ENCODE results near the gene KLRK1.
"Not testable (repeated sequence)": the region's sequence is repeated elsewhere in the genome, so short reads cannot be mapped to it uniquely, and the experiment has no call there.

KLRK1 gene

DNA sequence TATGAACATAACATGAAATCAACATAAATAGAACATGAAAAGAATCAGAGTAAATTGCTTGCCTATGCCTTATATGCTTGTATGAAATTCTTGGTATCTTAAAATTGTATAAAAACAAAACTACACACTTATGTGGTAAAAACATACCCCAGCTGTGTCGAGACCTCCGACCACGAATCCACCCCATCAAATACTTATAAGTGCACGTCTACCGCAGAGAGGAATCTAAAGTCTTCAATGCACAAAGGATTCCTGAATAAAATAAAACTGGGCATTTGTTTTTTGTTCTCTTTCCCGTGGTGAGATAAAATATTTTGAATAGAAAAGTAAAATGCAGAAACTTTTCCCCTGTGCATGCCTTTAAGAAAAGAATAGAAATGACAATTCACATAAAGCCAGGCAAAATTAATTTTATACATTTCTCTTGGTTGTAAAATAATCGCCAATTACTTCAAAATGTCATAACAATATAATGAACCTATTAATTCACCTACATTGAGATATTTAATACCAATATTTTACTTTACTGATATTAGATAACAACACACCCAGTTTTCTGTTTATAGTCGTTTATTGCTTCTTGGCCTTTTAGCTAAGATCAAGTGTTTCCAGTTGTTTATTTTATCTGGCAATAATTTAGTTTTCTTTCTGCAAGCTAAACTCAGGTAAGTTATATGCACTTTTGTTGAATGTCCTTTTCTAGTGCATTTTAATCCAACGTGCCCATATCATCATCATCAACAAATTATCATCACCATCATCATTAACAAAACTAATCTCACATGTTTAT, 1.0 kb downstream of the KLRK1 start:
- no peak for ATAC-seq

DNA sequence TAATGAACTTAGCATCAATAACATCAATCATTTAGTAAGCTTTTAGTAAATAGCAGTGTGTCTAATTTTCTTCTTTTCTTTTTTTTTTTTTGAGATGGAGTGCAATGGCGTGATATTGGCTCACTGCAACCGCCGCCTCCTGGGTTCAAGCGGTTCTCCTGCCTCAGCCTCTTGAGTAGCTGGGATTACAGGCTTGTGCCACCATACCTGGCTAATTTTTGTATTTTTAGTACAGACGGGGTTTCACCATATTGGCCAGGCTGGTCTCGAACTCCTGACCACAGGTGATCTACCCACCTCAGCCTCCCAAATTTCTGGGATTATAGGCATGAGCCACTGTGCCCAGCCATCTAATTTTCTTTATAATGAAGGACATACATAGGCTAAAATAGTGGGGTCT, 2.3 kb downstream of the KLRK1 start:
- not testable (repeated sequence) for ATAC-seq

DNA sequence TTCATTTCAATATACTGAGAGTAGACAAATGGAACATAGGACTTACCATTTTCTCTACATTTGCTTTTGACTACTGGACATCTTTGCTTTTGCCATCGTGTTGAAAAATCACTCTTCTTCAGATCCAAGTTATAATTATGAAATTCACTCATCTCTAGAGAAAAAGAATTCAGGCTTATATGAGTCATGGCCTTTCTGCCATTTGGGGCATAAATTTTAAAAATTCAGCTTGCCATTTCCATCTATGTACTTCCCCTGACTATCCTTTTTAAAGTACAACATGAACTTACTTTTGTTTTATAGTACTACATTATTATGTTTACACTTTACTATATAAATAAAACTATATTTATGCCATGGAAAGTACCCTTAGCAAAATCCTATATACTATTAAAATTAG, 3.0 kb downstream of the KLRK1 start:
- ATAC-seq, result no peak

DNA sequence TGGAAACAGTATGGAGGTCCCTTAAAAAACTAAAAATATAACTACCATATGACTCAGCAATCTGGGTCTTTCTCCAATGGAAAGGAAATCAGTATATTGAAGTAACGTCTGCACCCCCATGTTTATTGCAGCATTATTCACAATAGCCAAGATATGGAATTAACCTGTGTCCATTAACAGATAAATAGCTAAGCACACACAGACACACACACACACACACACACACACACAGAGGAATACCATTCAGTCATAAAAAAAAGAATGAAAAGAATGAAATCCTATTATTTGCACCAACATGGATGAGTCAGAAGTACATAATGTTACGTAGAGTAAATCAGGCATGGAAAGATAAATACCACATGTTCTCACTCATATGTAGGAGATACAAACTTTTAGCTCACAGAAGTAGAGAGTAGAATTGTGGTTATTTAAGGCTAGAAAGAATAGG, 4.7 kb downstream of the KLRK1 start:
- ATAC-seq, result no peak

DNA sequence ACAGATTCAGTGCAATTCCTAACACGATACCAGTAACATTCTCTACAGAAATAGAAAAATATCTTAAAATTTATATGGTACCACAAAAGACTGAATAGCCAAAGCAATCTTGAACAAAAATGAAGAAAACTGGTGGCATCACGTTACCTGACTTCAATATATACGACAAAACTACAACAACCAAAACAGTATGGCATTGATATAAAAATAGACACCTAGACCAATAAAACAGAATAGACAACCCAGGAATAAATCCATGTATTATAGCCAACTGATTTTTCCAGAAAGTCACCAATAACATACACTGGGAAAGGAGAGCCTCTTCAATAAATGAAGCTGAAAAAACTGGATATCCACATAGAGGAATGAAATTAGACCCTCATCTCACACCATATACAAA, 5.7 kb downstream of the KLRK1 start:
- no peak for ATAC-seq

DNA sequence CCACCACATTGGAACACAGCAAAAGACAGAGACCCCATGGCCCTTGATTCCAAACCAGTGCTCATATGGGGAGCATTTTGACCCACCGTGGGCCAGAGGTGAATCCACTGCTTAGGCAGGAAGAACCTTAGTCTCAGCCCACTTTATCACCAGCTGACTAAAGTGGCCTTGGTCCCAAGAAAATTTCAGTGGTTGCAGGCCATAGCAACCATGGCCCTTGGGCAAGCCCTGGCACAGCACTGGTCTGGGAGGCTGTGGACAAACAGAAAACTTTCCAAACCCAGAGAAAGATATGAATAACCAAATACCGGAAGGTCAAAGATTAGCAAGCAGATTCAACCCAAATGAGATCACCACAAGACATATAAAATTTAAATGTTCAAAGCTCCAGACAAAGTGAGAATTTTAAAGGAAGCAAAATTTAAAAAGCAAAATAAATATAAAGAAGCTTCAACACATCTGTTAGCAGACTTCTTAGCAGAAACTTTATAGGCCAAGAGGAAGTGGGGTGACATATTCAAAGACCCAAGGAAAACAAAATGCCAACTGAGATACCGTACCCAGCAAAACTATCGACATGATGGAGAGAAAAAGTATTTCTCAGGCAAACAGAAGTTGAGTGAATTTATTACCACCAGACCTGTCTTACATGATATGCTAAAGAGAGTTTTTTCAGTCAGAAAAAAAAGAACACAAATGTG, 7.8 kb downstream of the KLRK1 start:
- ATAC-seq, result no peak

DNA sequence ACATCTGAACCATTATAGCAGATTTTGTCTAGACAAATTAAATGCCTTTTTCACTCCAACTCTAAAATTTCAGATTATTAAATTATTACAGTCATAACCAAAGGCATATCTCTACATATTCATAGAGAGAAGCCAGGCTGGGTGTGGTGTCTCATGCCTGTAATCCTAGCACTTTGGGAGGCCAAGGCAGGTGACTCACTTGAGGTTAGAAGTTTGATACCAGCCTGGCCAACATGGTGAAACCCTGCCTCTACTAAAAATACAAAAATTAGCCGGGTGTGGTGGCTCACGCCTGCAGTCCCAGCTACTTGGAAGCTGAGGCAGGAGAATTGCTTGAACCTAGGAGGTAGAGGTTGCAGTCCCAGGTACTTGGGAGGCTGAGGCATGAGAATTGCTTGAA, 11.1 kb downstream of the KLRK1 start:
- not testable (repeated sequence) for ATAC-seq

DNA sequence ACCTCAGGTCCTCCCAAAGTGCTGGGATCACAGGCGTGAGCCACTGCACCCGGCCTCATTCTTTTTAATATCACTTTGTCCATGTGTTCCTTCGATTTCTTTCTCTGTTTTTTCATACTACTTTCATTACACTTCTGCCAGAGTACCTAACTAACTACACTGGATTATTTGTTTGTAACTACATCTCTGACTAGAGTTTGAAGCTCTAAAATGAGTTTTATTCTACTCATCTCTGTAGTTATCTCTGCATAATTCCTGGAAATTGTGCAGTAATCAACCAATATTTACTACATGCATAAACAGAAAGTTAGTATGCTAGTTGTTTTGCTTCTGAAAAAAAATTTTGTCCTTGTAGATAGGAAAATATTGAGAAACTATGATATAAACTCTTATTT, 15.2 kb downstream of the KLRK1 start:
- no peak for ATAC-seq

DNA sequence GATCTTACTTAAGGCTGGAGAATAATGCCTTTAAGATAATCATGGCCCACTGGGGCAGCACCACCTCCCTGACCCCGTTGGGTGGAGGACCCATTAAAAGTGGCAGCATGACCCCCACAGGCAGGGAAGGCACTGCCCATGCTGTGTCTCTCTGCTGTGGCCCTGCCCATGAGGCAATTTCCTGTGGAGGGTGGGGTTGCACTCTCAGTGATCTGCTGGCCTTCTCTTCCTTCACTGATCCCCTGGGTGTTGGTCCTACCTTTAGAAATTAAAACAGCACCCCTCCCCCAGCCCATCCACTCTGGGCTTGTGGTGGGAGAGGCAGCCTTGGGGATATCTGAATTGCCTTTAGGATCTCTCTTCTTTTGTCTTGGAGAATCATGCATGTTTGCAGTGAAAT, 17.3 kb downstream of the KLRK1 start:
- ATAC-seq, result no peak

DNA sequence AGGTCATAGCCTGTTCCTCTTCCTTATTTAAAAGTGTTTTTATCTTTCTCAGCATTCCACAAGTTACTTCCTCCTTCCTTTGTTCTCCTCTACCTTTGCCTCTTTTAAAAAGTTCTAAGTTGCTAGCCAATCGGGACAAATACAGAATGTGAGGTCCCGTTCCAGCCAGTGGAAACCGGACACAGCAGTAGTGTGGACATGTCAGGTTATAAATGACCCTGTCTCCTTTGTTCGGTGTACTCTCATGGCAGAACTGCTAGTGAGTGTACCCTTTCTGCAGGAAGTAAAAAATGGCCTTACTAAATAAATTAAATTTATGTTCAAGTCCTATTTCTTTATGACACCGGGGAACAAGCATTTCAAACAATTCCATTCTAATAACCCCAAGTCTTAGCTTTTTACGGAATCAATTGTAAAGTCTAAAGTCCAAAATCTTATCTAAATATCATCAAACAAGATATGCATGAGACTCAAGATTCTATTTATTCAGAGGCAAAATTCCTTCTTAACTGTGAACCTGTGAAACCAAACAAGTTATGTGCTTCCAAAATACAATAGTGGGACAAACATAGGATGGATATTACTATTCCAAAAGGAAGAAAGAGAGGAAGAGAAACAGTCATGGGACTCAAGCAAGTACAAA, 17.8 kb downstream of the KLRK1 start:
- ATAC-seq, result not testable (repeated sequence)

DNA sequence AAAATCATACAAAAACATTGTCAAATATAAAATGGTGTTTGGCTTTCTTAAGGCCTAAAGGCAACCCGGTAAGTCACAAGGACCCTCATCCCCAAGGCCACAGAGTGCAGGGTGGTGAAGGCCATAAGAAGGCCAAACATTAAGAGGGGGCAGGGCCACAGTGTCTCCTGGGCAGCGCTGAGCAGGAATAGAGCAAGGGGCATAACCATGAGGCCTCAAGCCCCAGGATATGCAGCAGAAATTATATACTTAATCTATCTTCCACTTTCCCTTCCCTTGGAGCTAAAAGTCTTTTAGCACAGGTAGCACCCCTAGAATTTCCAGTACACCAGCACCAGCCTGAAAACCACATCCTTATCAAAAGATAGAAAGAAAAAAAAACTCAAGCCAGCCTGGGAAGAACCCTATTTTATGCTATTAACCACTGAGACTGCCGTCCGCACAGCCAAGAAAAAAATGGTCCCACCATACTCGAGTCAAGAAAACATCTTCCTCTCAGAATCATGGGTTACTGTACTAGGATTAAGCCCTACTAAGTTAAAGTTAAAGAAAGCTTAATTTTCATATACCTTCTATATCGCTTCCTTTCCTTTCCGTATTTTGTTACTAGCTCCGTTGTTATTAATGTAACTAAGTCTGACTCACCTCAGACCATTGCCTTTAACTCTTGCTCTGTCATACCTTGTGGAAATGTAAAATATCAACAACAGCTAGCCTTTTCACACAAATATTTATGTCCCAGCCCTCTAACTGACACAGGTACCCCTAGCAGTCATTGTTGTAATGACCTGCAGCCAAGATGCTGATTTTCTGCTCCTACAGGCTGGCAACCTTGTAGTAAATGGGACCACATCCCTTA, 20.1 kb downstream of the KLRK1 start:
- ATAC-seq, result no peak

DNA sequence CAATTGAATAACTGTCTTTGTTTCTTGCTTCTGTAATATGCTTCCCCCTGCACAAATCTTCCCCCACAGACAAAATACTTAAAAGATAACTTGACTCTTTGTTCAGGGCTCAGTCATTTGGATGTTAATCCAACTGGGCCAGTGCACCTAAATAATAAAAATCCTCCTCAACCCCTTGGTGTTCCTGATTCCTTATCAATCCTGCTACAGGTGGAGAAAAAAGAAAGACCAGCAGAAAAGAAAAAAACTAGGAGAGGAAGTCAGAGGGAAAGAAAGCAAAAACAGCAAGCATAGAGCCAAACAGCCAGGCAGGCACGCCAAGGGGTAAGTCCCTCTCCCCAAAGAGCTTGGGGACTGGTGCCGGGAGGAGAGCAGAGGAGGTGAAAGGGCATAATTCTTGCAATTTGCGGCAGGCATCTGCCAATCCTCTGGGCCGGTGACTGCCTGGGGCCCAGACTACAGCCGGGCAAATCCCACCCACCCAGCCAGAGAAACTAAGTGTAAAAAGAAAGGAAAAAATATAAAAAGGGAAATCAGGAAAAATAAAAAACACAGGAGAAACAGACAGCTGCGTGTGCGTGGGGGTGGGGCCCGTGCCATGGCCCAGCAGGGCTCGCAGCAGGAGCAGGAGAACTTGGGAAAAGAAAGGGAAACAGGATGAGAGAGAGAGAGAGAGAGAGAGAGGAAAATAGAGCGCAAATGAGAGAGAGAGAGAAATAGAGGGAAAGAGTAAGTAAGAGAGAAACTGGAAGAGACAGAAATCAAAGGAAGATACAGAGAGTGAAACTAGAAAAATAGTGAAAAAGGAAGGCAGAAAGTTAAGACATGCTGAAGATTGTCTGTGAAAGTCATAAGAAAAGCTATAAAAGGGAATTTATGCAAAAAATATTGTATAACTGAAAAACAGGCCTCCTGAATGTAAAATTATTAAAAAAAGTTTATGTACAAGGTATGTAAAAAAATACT, 21.4 kb downstream of the KLRK1 start:
- ATAC-seq, result no peak

DNA sequence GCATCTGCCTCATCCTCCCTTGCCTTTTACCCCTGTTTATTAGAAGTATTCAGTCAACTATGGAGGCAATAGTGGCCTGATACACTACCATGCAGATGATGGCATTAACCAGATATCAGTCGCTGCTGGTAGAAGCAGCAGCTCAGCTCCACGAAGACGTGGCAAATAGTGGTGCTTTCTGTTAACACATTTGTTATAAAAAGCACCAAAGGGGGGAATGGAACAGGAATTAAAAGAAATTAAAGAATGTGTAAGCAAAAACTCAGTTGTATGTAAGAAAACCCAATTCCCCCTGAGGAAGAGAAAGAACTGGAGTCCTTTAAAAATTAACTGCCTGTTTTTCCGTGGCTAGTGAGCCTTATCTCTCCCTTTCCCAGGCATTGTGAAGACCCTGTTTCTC, 22.1 kb downstream of the KLRK1 start:
- ATAC-seq, result not testable (repeated sequence)

DNA sequence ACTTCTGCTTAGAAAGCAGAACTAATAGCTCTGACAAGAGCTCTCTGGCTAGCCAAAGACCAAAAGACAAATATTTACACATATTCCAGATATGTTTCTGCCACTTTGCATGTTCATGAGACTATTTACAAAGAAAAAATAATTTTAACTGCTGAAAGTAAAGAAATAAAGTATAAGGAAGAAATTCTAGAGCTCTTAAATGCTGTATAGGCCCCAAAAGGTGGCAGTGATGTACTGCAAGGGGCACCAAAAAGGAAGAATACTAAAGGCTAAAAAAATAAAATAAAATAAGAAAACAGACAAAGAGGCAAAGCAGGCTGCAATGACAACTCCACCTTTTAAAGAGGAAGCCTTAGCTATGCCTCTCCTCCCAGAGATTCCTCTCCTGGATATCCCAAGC, 23.0 kb downstream of the KLRK1 start:
- ATAC-seq, result no peak

DNA sequence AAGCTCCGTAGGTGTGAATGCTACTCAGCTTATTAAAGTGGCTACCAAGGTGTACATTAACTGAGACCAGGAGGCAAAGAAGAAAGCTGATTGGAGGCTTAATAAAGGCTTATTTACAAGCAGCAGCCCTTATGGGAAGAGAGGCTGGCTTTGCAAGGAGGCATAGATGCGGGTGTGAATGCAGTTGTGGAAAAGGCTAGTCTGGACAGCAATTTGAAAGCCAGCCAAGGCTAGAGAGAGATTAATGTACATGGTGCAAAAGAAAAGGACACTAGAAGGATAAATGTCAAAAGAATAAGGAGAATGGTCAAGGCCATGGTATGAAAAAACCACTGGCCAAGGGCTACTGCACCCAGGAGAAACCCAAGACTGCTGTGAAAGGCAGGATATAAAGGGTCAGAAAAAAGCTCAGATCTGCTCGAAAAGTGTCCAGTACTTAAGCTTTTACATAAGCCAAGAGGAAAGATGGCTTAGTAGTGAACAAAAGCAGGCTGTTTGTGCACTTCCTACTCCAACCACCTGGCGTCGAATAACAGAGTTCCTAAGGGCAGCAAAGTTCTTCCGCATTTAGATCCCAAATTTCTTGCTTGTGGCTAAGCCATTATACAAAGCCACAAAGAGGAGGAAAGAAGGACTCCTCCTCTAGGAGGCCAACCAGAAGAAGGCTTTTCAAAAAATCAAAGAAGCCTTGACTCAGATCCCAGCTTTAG, 24.0 kb downstream of the KLRK1 start:
- no peak for ATAC-seq

DNA sequence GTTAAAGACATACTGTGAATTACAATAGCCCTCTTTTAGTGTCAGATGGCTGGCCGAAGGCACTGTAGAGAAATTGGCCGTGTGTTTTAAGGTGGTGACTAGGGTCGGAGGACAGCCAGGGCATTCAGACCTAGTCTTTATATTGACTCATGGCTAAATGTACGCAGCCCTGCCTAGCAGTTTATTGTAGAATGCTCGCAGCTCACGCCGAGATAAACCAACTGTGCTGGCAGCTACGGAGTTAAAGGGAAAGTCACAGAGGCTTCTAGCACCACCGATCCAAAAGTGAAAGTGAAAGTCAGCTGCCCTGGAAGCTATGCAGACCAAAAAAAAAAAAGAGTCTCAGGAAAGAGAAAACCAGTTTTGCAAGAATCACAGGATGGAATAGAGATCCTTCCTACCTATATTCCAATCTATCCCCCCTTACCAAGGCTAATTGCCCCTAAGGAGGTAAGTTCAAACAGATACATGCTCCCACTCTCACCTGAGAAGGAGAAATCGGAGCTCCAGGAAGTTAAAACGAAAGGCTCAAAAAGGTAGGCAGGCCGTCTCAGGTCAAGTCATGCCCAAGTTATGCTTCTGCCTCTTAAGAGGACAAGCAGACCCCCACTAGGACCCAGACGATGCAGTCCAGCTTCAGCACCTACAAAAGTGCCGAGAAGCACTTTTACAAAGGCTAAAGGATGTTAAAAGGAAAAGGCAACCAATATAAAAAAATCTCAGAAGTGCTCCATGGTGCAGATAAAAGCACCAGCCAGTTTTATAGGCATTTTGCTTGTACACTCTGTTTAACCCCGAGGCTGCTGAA, 24.8 kb downstream of the KLRK1 start:
- ATAC-seq, result peak; percentile 88 to 90

DNA sequence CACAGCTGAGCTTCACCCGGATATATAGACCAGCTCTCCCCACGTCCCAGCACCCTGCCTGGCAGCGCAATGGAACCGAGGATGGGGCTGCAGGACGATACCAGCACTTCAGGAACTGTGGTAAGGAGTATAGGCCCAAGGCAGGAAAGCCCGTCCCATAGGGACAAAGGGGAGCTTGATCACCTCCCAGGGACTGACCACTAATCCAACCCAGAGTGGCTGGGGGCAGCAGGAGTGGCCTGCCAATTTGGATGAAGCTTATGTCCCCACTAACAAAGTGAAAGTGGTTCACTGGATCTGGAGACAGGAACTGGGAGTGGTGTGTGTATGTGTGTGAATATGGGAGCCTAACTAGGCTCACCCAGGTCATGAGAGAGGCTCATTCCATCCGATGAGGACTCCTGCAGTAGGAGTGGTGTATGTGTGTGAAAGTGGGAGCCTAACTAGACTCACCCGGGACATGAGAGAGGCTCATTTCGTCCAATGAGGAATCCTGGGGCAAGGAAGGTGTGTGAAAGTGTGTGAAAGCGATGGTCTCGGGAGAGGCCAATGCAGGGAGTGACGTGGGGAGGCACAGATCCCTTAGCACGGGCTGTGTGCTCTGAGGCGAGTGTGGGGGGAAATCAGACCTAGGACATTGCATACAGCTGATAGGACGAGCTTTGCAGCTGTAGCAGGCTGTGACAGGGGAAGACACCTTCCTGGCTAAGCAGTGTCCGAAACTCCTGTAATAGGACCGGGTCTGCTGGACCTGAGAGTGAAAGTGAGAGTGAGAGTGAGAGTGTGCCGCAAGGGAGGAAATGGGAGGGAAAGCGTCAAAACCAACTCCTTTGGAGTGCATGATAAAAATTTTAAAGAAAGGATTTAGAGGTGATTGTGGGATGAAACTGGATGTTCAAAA, 25.7 kb downstream of the KLRK1 start:
- ATAC-seq, result peak; percentile 33 to 52

DNA sequence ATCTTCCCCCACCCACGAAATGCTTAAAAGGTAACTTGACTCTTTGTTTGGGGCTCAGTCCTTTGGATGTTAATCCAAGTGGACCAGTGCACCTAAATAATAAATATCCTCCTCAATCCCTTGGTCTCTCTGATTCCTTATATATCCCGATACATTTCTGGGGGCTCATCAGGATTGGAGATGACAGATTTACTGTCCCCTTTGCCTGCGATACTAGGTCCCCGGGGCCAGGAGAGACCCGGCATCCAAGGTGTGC, 26.3 kb downstream of the KLRK1 start:
- ATAC-seq, result no peak
